NCI-H1694 treated with DMSO at 0.1 percent for 48 hours (cell line): ENCODE measurements around the gene AFF1.
A peak's percentile ranks its signal among the peaks of the same experiment; 100 is the strongest.
"Not testable (repeated sequence)": the region's sequence is repeated elsewhere in the genome, so short reads cannot be mapped to it uniquely, and the experiment has no call there.

Source experiments
- DNase-seq: peaks from one replicate; lab custom pipeline; 2025; lab: John Stamatoyannopoulos, UW

The AFF1 gene

DNA sequence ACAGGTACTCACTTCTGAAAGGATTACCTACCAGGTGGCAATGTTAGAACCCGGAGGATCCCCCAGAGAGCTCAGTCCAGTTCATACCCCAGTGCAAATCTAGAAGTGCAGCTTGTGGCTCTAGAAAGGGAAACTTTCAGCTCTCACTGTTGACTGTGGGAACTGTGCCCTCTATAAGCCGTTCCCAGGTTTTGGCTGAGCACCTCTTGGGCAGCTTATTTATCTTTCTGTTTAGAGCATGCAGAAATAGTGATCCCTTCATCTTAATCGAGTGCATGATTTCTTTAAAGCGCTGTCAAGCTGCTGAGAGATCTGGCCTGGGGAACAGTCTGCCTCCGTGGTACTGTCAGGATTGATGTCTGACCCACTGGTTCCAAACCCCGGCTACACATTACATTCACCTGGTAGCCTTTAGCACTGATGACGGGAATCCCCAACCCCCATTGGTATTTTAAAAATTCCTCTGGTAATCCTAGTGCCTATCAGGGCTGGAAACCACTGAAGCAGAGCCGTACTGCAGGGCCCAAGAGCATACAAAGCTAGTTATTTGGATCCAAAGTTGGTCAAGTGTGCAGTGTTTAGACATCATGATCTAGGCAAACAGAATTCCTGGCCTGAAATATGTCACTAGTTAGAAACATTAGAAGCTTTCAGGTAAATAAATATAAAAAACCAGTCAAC, 182.4 kb downstream of the AFF1 start:
- DNase-seq = no peak

DNA sequence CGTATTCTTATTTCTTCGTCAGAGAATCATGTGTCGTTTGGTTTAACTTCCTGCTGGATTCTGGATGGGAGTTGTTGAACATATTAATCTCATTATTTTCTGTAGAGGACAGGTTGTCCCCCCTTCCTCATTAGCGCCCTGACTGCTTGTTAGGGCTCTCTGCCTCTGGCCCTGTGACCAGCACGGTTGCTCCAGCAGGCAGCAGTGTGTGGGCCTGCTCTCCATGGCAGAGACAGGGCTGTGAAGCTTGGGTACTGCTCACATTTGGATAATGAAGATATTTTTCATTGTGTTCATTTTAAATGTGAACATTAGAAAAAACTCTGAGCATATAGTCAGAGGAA, 182.9 kb downstream of the AFF1 start:
- no peak for DNase-seq

DNA sequence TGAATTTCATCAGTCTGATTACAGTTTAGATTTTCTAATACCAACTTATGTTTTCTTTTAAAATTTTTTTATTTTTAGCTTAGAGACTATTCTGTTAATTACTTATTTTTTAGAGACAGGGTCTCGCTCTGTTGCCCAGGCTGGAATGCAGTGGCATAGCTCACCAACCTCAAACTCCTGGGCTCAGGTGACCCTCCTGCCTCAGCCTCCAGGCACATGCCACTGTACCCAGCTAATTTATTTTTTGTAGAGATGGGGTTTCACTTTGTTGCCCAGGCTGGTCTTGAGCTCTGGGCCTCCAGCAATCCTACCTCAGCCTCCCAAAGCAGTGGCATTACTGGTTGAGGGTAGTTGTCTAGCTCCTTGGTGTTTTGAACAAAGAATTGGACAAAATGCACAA, 183.6 kb downstream of the AFF1 start:
- no peak for DNase-seq

DNA sequence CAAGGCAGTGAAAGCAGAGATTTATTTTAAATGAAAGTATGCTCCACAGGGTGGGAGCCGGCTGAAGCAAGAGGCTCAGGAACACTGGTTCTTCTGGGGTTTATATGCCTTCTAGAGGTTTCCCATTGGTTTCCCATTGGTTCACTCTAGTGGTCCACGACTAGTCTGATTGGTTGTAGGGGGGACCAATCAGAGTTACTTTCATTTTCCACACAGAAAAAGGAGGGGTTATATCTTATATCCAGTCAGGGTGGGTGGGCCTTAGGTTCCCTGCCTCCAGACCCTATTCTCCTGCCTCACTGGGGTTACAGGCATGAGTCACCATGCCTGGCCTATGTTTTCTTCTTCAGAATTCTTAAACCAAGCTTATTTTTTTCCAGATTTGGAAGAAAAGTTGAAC, 184.0 kb downstream of the AFF1 start:
- no peak for DNase-seq

DNA sequence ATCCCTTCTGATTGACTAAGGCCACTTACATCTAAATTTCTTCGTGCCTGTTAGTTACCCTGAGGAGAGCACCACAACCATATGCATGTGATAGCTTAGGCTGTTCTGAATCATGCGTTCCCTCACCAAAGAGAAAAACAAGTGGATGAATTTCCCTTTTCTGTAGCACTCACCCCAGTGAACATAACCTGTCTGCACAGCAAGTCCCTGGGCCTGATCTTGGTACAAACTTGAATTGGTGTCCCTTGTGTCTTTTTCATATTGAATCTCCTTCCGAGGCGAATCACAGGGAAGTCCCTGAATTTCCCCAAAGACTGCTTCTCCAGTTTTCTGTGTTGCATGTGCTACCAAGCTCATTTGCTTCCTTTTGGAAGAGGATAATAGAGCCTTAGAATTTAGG, 185.2 kb downstream of the AFF1 start:
- no peak for DNase-seq

DNA sequence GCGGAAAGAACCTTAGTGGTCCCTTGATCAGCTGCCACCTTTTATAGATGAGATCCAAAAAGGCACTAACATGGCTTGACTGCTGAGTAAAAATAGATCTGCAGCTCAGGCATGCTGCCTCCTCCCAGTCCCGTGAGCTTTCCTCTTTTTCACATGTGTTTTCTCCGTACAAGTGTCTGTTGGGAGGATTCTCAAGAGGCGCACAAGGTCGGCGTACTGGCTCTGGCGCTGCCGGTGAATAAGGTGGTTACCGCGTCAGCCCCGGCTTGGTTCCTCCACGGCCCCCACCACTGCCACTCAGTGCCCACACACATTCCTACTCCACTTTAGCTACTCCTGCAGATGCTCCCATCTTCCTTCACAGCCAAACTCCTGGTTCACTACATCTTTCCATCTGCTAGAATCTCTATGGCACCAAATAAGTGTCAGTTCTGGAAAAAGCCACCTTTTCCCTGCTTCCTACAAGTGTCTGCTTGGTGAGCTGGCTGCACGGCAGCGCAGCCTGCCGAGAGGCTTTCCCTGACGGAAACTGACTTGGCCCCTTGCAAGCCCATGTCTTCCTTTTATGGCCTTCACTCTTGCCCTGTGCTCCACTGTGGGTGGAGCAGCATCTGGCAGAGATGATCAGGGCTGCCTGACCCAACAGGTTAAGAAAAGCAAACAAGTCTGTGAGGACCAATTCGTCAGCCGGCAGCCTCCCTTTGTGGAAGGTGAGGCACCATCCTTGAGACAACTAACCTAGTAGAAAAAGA, 185.8 kb downstream of the AFF1 start:
- no peak for DNase-seq

DNA sequence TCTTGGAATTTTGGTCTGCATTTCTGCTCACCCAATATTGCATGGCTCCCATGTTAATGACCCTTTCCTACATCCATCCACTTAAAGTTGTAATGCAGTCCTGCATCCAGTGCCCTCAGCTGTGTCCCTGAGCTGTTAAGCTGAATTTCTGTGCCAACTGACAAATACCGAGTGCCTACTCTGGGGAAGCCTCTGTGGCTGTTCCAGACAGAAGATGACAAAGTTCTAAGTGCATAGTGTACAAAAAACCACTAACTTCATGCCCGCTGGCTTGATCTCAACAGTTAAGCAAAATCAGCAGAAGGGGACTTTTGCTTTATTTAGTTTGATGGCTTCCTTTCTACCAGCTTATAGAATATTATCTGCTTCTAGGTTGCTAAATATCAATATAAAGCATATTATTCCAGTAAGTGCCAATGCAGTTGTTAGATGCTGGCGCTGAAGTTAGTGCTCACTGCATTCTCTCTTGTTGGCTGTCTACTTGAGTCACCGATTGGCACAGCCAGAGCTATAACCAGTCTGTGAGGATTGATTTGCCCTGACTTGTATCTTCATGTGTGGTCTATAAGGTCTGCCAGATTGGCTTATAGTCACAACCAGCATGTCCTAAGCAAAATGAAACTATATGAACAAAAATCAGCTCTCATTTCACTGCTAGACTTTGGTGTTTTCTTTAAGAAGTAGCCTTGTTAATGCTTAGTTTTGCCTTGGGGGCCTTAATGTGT, 186.7 kb downstream of the AFF1 start:
- peak; percentile 33 for DNase-seq

DNA sequence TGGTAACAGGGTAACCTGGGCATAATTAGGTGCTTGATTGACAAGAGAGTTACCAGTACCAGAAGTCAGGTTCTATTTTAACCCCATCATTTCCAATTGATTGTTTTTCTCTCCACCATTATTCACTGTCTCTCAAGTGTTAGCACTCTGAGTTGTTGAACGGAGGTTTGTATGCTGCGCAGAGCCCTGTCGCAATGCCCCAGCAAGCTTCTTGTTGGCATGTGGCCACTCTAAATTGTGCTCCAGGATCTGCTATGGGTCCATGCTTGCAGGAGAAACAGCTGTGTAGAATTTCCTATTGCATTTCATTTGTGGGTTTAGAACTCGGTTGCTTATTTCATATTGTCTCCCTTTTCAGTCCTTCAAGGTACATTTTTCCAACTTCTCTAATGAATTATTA, 187.4 kb downstream of the AFF1 start:
- peak; percentile 15 for DNase-seq

DNA sequence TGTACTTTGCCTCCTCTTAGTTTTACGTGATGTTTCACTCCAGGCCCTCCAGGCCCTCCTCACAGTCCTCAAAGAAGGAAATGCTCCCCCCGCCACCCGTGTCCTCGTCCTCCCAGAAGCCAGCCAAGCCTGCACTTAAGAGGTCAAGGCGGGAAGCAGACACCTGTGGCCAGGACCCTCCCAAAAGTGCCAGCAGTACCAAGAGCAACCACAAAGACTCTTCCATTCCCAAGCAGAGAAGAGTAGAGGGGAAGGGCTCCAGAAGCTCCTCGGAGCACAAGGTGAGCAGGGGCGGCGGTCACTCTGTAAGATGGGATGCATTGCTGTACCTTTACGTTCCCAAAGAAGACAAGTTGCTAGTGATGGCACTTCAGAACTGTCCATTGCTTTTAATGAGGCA, 191.2 kb downstream of the AFF1 start:
- DNase-seq = no peak

DNA sequence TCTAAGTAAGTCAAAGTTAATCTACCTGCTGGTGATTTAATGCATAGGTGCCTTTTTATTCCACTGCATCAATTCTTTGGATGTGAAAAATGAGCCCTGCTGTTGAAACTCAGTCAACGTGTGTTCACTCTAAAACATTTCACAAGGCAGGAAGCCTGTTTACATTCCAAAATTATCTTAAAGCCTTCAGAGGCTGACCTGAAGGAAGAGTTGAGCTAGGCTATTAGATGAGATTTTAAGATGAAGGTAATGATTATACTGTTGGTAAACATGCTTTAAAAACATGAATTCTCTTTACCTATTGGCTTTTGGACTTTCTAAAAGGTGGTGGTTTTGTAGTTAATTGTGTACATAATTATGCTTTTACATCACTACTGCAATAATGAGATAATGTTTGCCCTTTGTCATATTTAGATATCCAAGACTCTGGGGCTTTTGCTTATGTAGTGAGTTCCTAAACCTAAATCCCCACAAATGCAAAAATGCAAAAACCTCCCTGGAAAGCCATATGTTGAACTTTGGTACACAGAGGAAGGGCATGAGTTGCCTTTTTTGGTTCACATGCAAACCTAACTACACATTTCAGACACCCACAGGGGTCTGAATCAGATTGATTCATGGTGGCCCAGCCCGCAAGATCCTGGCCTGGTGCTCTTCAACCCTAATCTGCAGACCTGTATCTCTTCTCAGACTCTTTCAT, 193.3 kb downstream of the AFF1 start:
- DNase-seq = no peak

DNA sequence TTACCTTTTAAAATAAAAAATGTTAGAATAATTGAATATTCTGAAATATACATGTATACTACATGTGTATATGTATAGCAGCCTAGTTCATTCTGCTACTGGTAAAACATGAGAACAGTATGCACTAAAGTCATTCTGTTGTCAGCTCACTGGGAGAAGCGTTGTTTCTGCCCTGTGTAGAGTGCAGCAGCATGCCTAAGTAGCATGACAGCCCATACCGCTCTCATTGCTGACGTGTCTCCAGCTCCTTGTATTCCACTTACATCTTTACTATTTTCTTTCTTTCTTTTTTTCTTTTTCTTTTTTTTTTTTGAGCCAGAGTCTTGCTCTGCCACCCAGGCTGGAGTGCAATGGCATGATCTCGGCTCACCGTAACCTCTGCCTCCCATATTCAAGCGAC, 194.9 kb downstream of the AFF1 start:
- DNase-seq = no peak

DNA sequence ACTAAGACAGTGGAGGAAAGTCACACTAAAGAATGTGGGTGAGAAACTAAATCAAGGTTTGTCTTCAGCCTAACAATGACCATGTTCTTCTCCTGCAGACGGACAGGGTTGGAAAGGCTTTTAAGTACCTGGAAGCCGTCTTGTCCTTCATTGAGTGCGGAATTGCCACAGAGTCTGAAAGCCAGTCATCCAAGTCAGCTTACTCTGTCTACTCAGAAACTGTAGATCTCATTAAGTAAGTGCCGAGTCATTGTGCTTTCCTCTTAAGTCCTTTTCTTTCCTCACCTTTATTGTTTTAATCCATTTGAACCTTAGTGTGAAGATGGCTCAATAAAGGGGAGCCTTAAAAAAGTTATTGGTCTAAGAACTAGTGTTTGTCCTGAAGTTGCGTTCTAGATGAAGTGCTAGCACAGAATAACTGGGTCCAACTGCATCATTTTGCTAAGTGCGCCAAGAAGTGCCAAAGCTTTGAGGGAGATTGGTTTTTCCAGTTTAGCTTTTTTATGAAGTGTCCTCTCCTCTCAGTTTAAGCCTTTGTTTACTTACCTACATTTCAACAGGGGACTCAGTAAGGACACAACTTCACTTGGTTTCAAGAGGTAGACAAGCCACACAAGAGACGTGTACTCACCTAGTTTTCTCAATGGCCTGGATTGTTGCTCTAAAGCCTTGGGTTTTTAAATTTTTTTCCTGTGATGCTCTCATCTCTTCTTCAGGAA, 196.3 kb downstream of the AFF1 start:
- DNase-seq = no peak

DNA sequence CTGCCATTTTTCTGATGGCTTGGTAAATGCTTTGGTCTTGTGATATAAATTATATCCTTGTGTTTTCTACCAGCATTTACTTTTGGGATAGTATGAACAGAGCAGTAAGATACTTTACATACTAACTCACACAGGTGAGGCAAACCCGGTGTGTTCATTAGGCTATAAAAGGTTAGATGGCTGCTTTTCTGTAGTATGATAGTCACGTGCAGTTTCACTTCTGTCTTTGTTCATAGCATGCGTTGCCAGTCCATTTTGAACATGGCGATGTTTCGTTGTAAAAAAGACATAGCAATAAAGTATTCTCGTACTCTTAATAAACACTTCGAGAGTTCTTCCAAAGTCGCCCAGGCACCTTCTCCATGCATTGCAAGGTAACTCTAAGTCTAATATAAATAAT, 197.2 kb downstream of the AFF1 start:
- DNase-seq = no peak

DNA sequence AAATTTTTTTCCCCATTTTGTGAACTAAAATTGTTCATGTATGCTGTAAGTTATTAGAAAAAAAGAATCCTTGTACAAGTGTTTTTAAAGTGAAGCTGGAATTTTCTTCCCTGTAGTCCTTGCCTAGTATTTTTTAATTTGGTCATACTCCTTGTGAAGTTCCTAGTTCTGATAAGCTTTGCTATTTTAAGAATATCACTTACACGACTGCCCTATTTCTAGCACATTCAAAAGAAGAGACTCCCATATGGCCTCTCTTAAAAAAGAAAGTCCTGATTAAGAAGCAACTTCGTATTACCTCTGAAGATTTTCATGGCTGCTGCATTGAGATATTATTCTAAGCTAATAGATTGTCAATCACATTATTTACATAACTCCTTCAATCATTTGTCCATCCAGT, 198.4 kb downstream of the AFF1 start:
- DNase-seq = no peak

DNA sequence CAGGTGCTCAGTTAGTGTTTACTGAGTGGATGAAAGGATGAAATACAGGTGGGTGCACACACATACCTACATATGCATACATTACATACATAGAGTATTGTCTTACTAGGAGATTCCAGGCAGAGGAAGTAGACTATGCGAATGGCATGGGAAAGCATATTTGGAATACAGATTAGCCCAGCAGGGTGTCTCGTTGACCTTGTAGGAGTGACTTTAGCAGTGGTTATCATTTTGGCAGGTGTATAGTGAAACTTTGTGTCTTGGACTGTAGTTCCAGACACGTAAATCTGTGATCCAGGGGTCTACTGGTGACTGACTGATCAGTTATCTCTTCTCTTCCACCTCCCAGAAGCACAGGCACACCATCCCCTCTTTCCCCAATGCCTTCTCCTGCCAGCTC, 199.3 kb downstream of the AFF1 start:
- no peak for DNase-seq

DNA sequence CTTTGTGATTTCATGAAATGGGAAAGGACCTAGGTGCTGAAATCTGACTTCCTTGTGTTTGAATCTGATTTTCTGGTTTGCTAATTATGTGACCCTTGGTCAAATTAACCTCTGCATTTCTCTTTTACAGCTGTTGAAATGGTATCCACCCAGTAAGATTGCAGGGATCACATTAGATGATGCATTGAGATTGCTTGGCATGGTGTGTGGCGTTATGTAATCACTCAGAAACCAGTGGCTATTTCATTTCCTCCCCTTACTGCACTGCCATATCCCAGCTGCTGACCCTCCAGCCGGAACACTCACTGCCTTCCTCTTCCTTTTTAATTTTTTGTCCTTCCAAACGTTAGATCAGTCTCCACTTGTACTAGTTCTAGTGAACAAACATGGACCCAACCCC, 206.6 kb downstream of the AFF1 start:
- DNase-seq = no peak

DNA sequence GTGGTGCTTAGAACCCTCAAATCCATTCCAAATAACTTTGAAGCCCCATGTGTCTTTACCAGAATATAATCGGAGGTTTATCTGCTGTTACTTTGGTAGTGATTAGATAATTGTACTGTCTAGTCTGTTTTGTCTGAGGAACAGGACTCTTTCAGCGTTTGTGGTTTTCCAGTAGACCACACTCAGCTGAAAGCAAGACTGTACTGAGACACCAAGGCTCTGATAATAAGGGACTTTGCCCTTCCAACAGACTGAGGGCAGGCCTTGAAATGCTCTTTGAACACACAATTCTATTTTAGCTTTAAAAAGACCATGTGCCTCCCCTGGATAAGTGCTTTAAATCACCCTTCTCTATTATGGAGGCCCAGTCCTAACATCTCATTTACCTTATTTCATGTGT, 209.5 kb downstream of the AFF1 start:
- no peak for DNase-seq

DNA sequence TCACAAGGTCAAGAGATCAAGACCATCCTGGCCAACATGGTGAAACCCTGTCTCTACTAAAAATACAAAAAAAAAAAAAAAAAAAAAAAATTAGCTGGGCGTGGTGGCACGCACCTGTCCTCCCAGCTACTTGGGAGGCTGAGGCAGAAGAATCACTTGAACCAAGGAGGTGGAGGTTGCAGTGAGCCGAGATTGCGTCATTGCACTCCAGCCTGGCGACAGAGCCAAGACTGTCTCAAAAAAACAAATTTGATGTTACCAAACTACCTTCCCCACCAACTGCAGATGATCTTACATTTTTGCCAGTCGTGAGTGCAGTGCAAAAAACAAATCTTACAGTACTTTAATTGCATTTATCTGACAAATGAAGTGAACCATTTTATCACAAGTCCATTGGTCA, 211.1 kb downstream of the AFF1 start:
- not testable (repeated sequence) for DNase-seq

DNA sequence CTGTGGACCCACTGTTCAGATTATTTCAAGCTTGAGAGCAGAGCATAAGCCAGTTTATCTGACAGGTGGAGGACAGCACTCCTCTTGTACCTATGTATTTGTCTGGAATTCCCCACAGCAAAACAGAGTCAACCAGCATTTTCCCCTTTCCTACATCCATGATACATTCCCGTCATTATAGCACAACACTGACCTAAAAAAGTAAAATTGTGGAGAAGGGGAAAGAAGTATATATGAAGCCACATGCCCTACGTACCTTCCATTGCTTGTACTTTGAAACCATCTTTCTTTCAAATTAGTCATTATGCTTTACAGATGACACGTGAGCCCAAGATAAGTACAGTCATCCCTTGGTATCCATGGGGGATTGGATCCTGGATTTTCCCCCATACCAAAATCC, 212.3 kb downstream of the AFF1 start:
- DNase-seq = no peak

DNA sequence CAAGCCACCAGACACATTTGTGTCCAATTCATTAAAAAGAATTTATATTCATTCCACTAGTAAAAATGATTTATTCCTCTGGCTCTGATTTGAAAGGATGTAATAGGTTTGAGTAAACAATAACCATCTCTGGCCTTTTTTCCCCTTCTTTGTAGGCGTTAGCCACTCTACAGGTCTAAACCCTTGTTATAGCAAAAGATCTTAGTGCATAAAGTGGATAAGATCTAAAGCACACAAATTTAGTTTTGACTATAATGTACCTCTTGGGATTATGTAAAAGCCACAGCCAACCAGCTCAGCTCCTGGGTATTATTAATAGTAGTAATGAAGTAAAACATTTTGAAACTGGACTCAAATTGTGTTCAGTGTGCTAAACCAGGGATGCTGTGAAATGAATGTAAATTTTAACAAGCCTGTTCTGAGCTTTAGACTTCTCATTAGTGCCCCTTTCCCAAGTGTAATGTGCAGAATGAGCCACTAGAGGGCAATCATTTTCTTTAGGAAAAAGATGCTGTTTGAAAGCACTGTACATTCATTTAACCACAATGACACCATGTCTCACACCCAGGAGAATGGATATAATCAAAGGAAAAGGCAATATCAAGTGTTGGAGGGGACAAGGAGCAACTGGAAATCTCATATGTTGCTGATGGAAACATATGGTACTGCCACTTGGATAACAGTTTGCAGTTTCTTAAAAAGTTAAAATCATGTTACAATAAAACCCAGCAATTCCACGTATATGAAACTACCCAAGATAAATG, 215.9 kb downstream of the AFF1 start:
- DNase-seq = peak; percentile 60

DNA sequence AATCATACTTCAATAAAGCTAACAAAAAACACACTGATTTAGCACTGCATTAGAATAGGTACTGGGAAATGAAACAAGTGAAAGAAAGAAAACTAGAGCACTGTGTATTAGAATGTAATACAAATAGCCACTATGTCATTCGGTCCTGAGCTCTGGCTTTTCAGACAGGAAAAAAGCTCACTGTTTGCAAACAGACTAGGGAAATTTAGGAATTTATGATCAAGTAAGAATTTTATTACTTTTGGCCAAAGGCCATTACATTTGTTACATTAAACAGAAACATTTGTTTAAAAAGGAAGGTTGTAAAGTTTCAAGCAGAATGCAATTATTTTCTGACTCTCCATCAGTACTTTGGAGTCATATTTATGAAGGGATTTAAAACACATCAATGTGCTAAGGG, 216.9 kb downstream of the AFF1 start:
- no peak for DNase-seq
